ENCODE results near the gene FGF8. TPM values are rescaled to one million over a fixed set of nuclear protein-coding genes. Genes with fewer than 3 reads are reported as not detected.

FGF8 gene
- total RNA-seq, 3 donors from 2014 or later (not counting 1 experiment from before 2014, with no cell fraction given): not detected

DNA sequence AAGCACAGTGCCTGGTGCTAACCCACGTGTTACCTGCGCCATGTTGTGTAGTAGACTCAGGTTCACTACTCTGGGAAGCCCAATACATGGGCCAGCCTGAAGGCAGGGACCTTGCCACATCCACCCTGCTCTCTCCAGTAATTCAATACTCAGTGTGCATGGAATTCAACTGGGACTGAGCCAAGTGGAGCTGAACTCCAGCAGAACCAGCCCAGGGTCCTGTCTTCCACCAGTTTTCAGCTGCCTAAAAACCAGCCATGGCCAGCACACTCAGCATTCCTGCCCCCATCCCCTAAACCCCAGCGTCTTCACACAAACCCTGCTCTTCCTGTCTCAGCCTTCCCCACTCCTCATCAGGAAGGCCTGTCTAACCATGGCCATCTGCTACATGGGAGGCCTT, 15.4 kb downstream of the FGF8 start:
- no peak overlapping the region for H3K4me3 Mint-ChIP-seq
- Histone ChIP-seq H3K4me1 (ENCODE audit: control insufficient read depth, insufficient read depth, low read length) (no peaks in the 10 kb centered on the region), H3K27me3 (ENCODE audit: control insufficient read depth, insufficient read depth, low read length) (no peaks in the 10 kb centered on the region), H3K4me3 (ENCODE audit: low read length) (no peak overlapping the region), H3K27ac (ENCODE audit: low read length) (no peak overlapping the region), H3K9me3 (ENCODE audit: control insufficient read depth, insufficient read depth, low read length) (no peaks in the 10 kb centered on the region), H3K36me3 (ENCODE audit: control insufficient read depth, insufficient read depth, low read length) (no peaks in the 10 kb centered on the region)
- H3K9me3 Mint-ChIP-seq: no peaks in the 10 kb centered on the region
- peaks cover 6 to 18% of the 10 kb centered on the region in 2 donors for H3K27me3 Mint-ChIP-seq (ENCODE audit: low read depth in 2 of 2)
- DNase-seq: no peak
- no peak for ATAC-seq
- H3K27ac Mint-ChIP-seq: no peak overlapping the region
- TF ChIP-seq, protein P1, sequence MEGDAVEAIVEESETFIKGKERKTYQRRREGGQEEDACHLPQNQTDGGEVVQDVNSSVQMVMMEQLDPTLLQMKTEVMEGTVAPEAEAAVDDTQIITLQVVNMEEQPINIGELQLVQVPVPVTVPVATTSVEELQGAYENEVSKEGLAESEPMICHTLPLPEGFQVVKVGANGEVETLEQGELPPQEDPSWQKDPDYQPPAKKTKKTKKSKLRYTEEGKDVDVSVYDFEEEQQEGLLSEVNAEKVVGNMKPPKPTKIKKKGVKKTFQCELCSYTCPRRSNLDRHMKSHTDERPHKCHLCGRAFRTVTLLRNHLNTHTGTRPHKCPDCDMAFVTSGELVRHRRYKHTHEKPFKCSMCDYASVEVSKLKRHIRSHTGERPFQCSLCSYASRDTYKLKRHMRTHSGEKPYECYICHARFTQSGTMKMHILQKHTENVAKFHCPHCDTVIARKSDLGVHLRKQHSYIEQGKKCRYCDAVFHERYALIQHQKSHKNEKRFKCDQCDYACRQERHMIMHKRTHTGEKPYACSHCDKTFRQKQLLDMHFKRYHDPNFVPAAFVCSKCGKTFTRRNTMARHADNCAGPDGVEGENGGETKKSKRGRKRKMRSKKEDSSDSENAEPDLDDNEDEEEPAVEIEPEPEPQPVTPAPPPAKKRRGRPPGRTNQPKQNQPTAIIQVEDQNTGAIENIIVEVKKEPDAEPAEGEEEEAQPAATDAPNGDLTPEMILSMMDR (IDR thresholded peaks at IDR 0.05): no peak
- 85% methylated on average over 3 of the region's 3 CpGs for WGBS (ENCODE audit: insufficient coverage)
- H3K4me1 Mint-ChIP-seq: no peaks in the 10 kb centered on the region
- H3K36me3 Mint-ChIP-seq: no peaks in the 10 kb centered on the region
- intact Hi-C loops (cut with micrococcal nuclease): no loop called here

DNA sequence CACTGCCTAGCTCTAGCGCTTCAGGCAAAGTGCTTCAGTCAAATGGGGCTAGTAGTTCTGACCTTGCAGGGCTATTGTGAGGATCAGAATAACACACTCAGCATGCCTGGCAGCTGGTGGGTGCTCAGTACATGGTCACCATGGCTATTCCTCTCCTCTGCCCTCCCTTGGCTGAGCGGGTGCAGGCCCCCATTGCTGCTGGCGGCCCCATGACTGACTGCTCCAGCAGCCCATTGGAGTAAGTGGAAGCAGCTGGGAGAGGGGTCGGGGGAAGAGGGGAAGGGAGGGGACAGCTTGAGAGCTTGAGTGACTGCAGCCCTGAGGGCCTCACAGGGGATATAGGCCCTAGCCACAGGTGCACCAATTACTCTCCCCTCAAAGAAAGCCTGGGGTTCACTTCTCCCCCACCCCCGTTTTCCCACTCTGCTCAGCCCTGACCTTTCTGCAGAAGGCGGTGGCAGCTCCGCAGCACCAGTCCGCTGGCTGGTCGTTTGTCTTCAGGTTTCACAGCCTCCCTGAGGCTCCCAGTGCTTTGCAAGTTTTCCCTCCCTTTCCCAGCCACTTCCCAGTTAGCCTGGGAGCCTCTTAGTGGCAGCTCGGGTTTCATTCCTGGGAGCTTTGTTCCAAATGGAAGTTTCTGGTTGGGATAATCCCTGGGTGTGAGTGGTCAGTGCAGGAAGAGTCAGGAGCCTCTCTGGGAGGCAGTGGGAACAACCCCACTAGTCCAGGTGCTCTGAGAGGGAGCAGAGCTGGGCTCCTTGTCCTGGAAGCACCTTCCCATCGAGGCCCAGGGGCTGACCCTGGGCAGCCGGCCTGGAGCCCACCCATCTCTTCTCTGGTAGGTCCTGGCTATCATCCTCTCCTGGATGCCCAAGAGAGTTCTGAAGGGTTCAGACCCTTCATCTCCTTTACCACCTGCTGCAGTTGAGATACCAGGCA, 16.3 kb downstream of the FGF8 start:
- 82% methylated on average over 10 of the region's 12 CpGs for WGBS (ENCODE audit: insufficient coverage)
- H3K27me3 ChIP-seq (ENCODE audit: control insufficient read depth, insufficient read depth, low read length): no peaks in the 10 kb centered on the region
- H3K36me3 ChIP-seq (ENCODE audit: control insufficient read depth, insufficient read depth, low read length): no peaks in the 10 kb centered on the region
- no peaks in the 10 kb centered on the region for H3K4me1 Mint-ChIP-seq
- intact Hi-C loops (cut with micrococcal nuclease): no loop called here
- H3K27me3 Mint-ChIP-seq (ENCODE audit: low read depth in 2 of 2): peaks cover 14 to 16% of the 10 kb centered on the region in 2 donors
- no peaks in the 10 kb centered on the region for H3K9me3 ChIP-seq (ENCODE audit: control insufficient read depth, insufficient read depth, low read length)
- ATAC-seq (no peak), DNase-seq (no peak)
- H3K36me3 Mint-ChIP-seq: no peaks in the 10 kb centered on the region
- H3K27ac ChIP-seq (ENCODE audit: low read length): no peak overlapping the region
- H3K27ac Mint-ChIP-seq: no peak overlapping the region
- no peaks in the 10 kb centered on the region for H3K9me3 Mint-ChIP-seq
- no peaks in the 10 kb centered on the region for H3K4me1 ChIP-seq (ENCODE audit: control insufficient read depth, insufficient read depth, low read length)
- TF ChIP-seq, protein P1 (IDR thresholded peaks at IDR 0.05): no peak
- H3K4me3 ChIP-seq (ENCODE audit: low read length): no peak overlapping the region
- no peak overlapping the region for H3K4me3 Mint-ChIP-seq

DNA sequence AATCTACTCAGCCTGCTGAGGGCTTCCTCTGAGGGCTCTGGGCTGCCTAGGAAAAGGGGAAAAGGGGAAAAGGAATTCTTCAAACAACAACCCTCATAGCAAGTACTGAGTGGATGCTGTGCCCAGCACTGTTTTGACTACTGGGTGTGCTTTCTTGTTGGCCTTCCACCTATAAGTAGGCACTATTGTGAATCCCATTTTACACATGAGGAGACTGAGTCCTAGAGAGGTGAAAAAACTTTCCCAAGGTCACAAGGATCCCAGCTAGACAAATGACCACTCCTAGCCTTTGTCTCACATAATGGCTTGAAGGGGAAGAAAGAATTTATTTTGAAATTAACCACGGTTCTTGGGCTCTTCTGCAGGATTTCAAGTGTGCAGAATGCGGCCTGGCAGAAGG, 17.1 kb downstream of the FGF8 start:
- H3K4me3 ChIP-seq (ENCODE audit: low read length): no peak overlapping the region
- Mint-ChIP-seq H3K27me3 (ENCODE audit: low read depth in 2 of 2) (peaks cover 20 to 21% of the 10 kb centered on the region in 2 donors), H3K4me1 (no peaks in the 10 kb centered on the region), H3K4me3 (no peak overlapping the region), H3K36me3 (no peaks in the 10 kb centered on the region), H3K9me3 (no peaks in the 10 kb centered on the region), H3K27ac (no peak overlapping the region)
- no peaks in the 10 kb centered on the region for H3K27me3 ChIP-seq (ENCODE audit: control insufficient read depth, insufficient read depth, low read length)
- DNase-seq (no peak), ATAC-seq (no peak)
- no peak overlapping the region for H3K27ac ChIP-seq (ENCODE audit: low read length)
- no peaks in the 10 kb centered on the region for H3K36me3 ChIP-seq (ENCODE audit: control insufficient read depth, insufficient read depth, low read length)
- no peaks in the 10 kb centered on the region for H3K4me1 ChIP-seq (ENCODE audit: control insufficient read depth, insufficient read depth, low read length)
- 71% methylated on average over 2 of the region's 2 CpGs for WGBS (ENCODE audit: insufficient coverage)
- H3K9me3 ChIP-seq (ENCODE audit: control insufficient read depth, insufficient read depth, low read length): no peaks in the 10 kb centered on the region
- TF ChIP-seq, protein P1 (IDR thresholded peaks at IDR 0.05): no peak
- intact Hi-C loops (cut with micrococcal nuclease): no loop called here

All from natural killer cell (primary cell).